GM21367 (cell line): Measurements from ENCODE around the gene CCDC78.
"Not testable (repeated sequence)": the region's sequence is repeated elsewhere in the genome, so short reads cannot be mapped to it uniquely, and the experiment has no call there.

Experiments
- ATAC-seq: cut with Tn5 transposase; IDR thresholded peaks from one replicate; pipeline ENCODE4 v1.9.1; 2021; ENCODE audit not compliant: unreplicated experiment

The CCDC78 gene

GRCh38 chr16:694863-695354, 31.3 kb downstream of the CCDC78 start:
- no peak for ATAC-seq

- ATAC-seq = no peak
Measured at GRCh38 chr16:694187-694862, 31.9 kb downstream of the CCDC78 start.

- no peak for ATAC-seq
Measured at GRCh38 chr16:693766-694165, 32.5 kb downstream of the CCDC78 start.

GRCh38 chr16:693364-693763, 32.9 kb downstream of the CCDC78 start:
- no peak for ATAC-seq

- ATAC-seq = no peak
Measured at GRCh38 chr16:692356-693108, 33.7 kb downstream of the CCDC78 start.

- ATAC-seq = not testable (repeated sequence)
Measured at GRCh38 chr16:691242-691641, 35.0 kb downstream of the CCDC78 start.

GRCh38 chr16:689175-689897, 36.9 kb downstream of the CCDC78 start:
- no peak for ATAC-seq

- no peak for ATAC-seq
Measured at GRCh38 chr16:687499-687898, 38.7 kb downstream of the CCDC78 start.

GRCh38 chr16:686459-687260, 39.6 kb downstream of the CCDC78 start:
- ATAC-seq = no peak

- no peak for ATAC-seq
Measured at GRCh38 chr16:685967-686366, 40.3 kb downstream of the CCDC78 start.

GRCh38 chr16:684961-685696, 41.1 kb downstream of the CCDC78 start:
- no peak for ATAC-seq

- ATAC-seq = peak; percentile 56
Measured at GRCh38 chr16:684071-684794, 42.0 kb downstream of the CCDC78 start, which contains the start of gene JMJD8. Gene JMJD8, minus strand, starts transcription at chr16:684334. Its CDS starts 15 bp downstream, at chr16:684319.

GRCh38 chr16:683396-684070, 42.7 kb downstream of the CCDC78 start:
- ATAC-seq = no peak

GRCh38 chr16:682493-683395, 43.5 kb downstream of the CCDC78 start:
- no peak for ATAC-seq

GRCh38 chr16:681746-682427, 44.4 kb downstream of the CCDC78 start:
- no peak for ATAC-seq

GRCh38 chr16:680967-681745, 45.1 kb downstream of the CCDC78 start:
- no peak for ATAC-seq

GRCh38 chr16:680625-680945, 45.7 kb downstream of the CCDC78 start:
- no peak for ATAC-seq
